Epithelial cell of esophagus (primary cell): ENCODE measurements around the gene CARD8.

Experiments
- DNase-seq: peaks from one replicate; pipeline ENCODE4 v3.0.0; 2010; ENCODE audit warnings: low read depth
- H3K4me3 ChIP-seq: 2 replicates; pipeline ENCODE4 v1.5.1; 2011; ENCODE audit warnings: mild to moderate bottlenecking, low read length, control low read depth
- TF ChIP-seq, protein P1 (sequence below): IDR thresholded peaks from 2 replicates; pipeline ENCODE4 v1.5.1; 2011; ENCODE audit warnings: low read depth, mild to moderate bottlenecking, low read length, control low read depth, inconsistent platforms; ENCODE audit not compliant: insufficient read depth; ENCODE audit errors: missing control alignments

The CARD8 gene

DNA sequence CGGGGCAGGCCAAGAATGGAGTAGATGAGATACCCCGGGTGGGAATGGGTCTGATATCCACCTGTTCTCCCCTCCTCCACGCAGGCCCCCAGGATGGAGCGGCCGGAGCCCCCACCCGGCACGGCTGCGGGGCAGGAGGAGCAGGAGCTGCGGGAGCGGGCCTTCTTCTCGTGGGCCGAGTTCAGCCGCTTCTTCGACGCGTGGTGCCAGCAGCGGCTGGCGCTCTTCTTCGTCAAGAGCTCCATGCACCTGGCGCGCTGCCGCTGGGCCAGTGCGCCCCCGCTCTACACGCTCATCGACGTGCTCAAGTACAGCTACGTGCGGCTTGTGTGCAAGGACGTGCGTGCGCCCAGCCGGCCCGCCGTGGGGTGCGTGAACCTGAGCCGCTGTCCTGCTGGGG is 84.0 kb downstream of the CARD8 start:
- peak overlapping the region; percentile 60 for H3K4me3 ChIP-seq
- DNase-seq = no peak
- TF ChIP-seq, protein P1, sequence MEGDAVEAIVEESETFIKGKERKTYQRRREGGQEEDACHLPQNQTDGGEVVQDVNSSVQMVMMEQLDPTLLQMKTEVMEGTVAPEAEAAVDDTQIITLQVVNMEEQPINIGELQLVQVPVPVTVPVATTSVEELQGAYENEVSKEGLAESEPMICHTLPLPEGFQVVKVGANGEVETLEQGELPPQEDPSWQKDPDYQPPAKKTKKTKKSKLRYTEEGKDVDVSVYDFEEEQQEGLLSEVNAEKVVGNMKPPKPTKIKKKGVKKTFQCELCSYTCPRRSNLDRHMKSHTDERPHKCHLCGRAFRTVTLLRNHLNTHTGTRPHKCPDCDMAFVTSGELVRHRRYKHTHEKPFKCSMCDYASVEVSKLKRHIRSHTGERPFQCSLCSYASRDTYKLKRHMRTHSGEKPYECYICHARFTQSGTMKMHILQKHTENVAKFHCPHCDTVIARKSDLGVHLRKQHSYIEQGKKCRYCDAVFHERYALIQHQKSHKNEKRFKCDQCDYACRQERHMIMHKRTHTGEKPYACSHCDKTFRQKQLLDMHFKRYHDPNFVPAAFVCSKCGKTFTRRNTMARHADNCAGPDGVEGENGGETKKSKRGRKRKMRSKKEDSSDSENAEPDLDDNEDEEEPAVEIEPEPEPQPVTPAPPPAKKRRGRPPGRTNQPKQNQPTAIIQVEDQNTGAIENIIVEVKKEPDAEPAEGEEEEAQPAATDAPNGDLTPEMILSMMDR = no peak

GRCh38 chr19:48170817-48171347 is 84.8 kb downstream of the CARD8 start:
- DNase-seq = no peak
- peak overlapping the region; percentile 60 for H3K4me3 ChIP-seq
- TF ChIP-seq, protein P1 = no peak

- H3K4me3 ChIP-seq = peak within 1 kb of the TSS; percentile 60
- DNase-seq = peak; percentile 95
- TF ChIP-seq, protein P1 = no peak
Measured at GRCh38 chr19:48169939-48170803, 85.5 kb downstream of the CARD8 start, which contains the start of the genes LIG1 and ZSWIM9. Gene LIG1 (minus strand): TSS chr19:48170344. CDS start chr19:48165566, 4,778 bp downstream. Gene ZSWIM9 (plus strand): TSS chr19:48170680. CDS start chr19:48171803, 1,123 bp downstream.

- TF ChIP-seq, protein P1 = no peak
- H3K4me3 ChIP-seq = peak overlapping the region; percentile 60
- DNase-seq = peak; percentile 87
Measured at GRCh38 chr19:48169578-48169938, 86.2 kb downstream of the CARD8 start.

DNA sequence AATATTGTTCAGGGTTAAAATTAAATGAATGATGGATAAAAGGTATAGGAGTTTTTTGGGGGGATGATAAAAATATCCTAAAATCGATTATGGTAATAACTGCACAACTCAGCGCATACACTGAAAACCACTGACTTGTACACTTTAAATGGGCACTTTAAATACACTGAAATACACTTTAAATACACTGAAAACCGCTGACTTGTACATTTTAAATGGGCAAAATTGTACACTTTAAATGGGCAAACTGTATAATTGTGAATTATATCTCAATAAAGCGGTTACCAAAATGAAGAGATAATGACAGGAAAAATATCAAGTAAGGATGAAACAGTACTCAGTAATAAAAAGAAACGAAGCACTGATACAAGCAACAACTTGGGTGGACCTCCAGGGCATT is 87.0 kb downstream of the CARD8 start:
- DNase-seq = no peak
- TF ChIP-seq, protein P1 = no peak
- H3K4me3 ChIP-seq = no peak overlapping the region

DNA sequence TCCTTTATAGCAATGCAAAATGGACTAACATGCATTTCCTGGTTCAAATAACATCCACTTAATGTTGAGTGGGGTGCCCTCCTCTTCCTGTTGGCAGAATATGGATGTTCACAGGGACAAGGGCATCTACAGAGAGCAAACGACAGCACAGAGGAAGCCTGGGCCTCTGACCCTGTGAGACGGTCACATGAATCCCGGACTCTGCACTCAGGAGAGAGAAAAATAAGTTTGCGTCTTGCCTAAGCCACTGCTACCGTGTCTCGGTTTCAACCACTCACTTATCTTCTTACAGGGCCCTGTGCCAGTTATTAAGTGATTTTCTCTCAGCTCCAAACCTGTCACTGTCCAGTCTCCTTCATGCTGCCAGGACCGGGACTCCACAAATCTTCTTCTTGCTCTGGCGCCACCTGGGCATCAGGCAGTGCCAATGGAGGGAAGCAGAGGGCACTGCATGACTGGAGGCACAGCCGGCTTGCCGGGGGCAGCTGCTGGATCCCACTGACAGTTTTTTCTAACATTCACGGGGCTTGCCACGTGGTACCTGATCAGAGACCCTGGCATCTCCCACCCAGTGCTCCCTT is 97.4 kb downstream of the CARD8 start:
- DNase-seq = no peak
- H3K4me3 ChIP-seq = no peak overlapping the region
- TF ChIP-seq, protein P1 = no peak
